Upper lobe of left lung (tissue), 6 donors: ENCODE data around the gene MICAL3. TPM values are rescaled to one million over a fixed set of nuclear protein-coding genes. Genes with fewer than 3 reads are reported as not detected.
A peak's percentile ranks its signal among the peaks of the same experiment; 100 is the strongest.

Experiments used
- ATAC-seq, 2 donors: fragments of 200-7000 bp; cut with Tn5 transposase; one replicate each; pipeline ENCODE4 v1.9.1; 2022; ENCODE audit warnings: mild to moderate bottlenecking in 2 of 2, moderate library complexity in 2 of 2; ENCODE audit not compliant: low FRiP score in 2 of 2
- DNase-seq, 2 donors: peaks; one replicate each; pipeline ENCODE4 v3.0.0-alpha.2; 2019 to 2020
- H3K27ac ChIP-seq, 4 donors: fragments of 200-600 bp; sonication (generic); one replicate each; pipeline ENCODE4 v1.5.1; 2016 to 2019
- H3K27me3 ChIP-seq, 4 donors: fragments of 200-600 bp; sonication (generic); one replicate each; pipeline ENCODE4 v1.5.1; 2017 to 2019
- H3K36me3 ChIP-seq, 4 donors: fragments of 200-600 bp; sonication (generic); one replicate each; pipeline ENCODE4 v1.5.1; 2016 to 2019
- H3K4me1 ChIP-seq, 4 donors: fragments of 200-600 bp; sonication (generic); one replicate each; pipeline ENCODE4 v1.5.1; 2018 to 2019
- H3K4me3 ChIP-seq, 4 donors: fragments of 200-600 bp; sonication (generic); one replicate each; pipeline ENCODE4 v1.5.1; 2017 to 2019; ENCODE audit warnings: mild to moderate bottlenecking in 2 of 4, moderate library complexity in 1 of 4
- H3K9me3 ChIP-seq, 4 donors: fragments of 200-600 bp; sonication (generic); one replicate each; pipeline ENCODE4 v1.5.1; 2018 to 2019
- CTCF ChIP-seq, 6 experiments: fragments of 450-650 bp in 4 of 6; fragments of 200-600 bp in 2 of 6; sonication (generic) in 2 of 6; IDR thresholded peaks; one replicate each; pipeline ENCODE4 v1.5.1; 2016 to 2019; ENCODE audit warnings: antibody characterized with exemption in 6 of 6
- EP300 ChIP-seq, 4 donors: sonication (generic); formaldehyde crosslinking; IDR thresholded peaks; one replicate each; pipeline ENCODE4 v1.5.1; 2017; ENCODE audit warnings: antibody characterized with exemption in 4 of 4, control low read depth in 2 of 4
- POLR2A ChIP-seq, 4 donors: fragments of 450-650 bp; IDR thresholded peaks; one replicate each; pipeline ENCODE4 v1.5.1; 2016 to 2017; ENCODE audit warnings: antibody characterized with exemption in 4 of 4, mild to moderate bottlenecking in 2 of 4
- POLR2AphosphoS5 ChIP-seq, 2 donors: sonication (generic); formaldehyde crosslinking; IDR thresholded peaks; one replicate each; pipeline ENCODE4 v1.5.1; 2017; ENCODE audit warnings: antibody characterized with exemption in 2 of 2
- WGBS, 2 donors: methylation state at CpG; one replicate each; pipeline ENCODE4 v1.1.5; 2017 to 2018; 5-methylcytosine and 5-hydroxymethylcytosine counted together
- total RNA-seq, 6 donors: library from RNA; depleted of rRNA in 4 of 6; stranded (reverse); fragments of >200 nt in 4 of 6; gene quantifications; one replicate each; pipeline versions ENCODE4 v1.1.0 to v1.2.1, GENCODE V29; 2016 to 2021
- donor health status: DM: no; HTN: no; CAD: no; lungs with moderate emphysema.
- donor health status: DM: no; HTN: yes; CAD: no; lungs with severe emphysema.

MICAL3 gene
- total RNA-seq, 6 donors from 2014 or later: 6.4 to 39.8 (median 23.4) TPM

- 78 to 82% methylated on average over 8 to 9 of the region's 9 CpGs for WGBS, 2 donors
- peaks cover 0 to 4% (median 0%) of the 10 kb centered on the region in 4 donors for H3K36me3 ChIP-seq
- no peaks in the 10 kb centered on the region for H3K9me3 ChIP-seq
- no peaks in the 10 kb centered on the region for H3K27me3 ChIP-seq
- TF ChIP-seq EP300 (IDR thresholded peaks at IDR 0.05): no peak
- TF ChIP-seq POLR2AphosphoS5 (IDR thresholded peaks at IDR 0.05): no peak
- TF ChIP-seq CTCF (IDR thresholded peaks at IDR 0.05): no peak
- TF ChIP-seq POLR2A (IDR thresholded peaks at IDR 0.05): no peak
- H3K27ac ChIP-seq: no peak overlapping the region
- H3K4me1 ChIP-seq: peaks cover 14 to 33% (median 30%) of the 10 kb centered on the region in 4 donors
- no peak overlapping the region for H3K4me3 ChIP-seq
- ATAC-seq (no peak), DNase-seq (no peak)
Observed at GRCh38 chr22:17783312-17783711, 241.0 kb downstream of the MICAL3 start.

GRCh38 chr22:17782621-17783020 lies 241.7 kb downstream of the MICAL3 start:
- H3K9me3 ChIP-seq: no peaks in the 10 kb centered on the region
- TF ChIP-seq POLR2A (IDR thresholded peaks at IDR 0.05): no peak
- no peak overlapping the region for H3K27ac ChIP-seq
- peaks cover 14 to 39% (median 34%) of the 10 kb centered on the region in 4 donors for H3K4me1 ChIP-seq
- 94 to 97% methylated on average over 9 to 12 of the region's 13 CpGs for WGBS, 2 donors
- no peak overlapping the region for H3K4me3 ChIP-seq
- H3K36me3 ChIP-seq: no peaks in the 10 kb centered on the region
- no peaks in the 10 kb centered on the region for H3K27me3 ChIP-seq
- ATAC-seq (no peak), DNase-seq (no peak)

GRCh38 chr22:17782158-17782557 lies 242.2 kb downstream of the MICAL3 start:
- no peaks in the 10 kb centered on the region for H3K36me3 ChIP-seq
- WGBS, 2 donors: 81 to 93% methylated on average over 6 to 13 of the region's 13 CpGs
- DNase-seq (peak in 1 of 2 donors; percentile 58), ATAC-seq (no peak)
- no peak for TF ChIP-seq EP300 (IDR thresholded peaks at IDR 0.05)
- TF ChIP-seq CTCF (IDR thresholded peaks at IDR 0.05): no peak
- no peak for TF ChIP-seq POLR2A (IDR thresholded peaks at IDR 0.05)
- no peak for TF ChIP-seq POLR2AphosphoS5 (IDR thresholded peaks at IDR 0.05)
- no peak overlapping the region for H3K4me3 ChIP-seq
- H3K27me3 ChIP-seq: no peaks in the 10 kb centered on the region
- H3K9me3 ChIP-seq: no peaks in the 10 kb centered on the region
- H3K27ac ChIP-seq: peak overlapping the region in 2 of 4 donors; percentile 43 to 72
- peaks cover 11 to 39% (median 30%) of the 10 kb centered on the region in 4 donors for H3K4me1 ChIP-seq

- peak; percentile 59 to 72 for DNase-seq
- WGBS, 2 donors: 37 to 45% methylated on average over 8 to 9 of the region's 12 CpGs
- no peak for TF ChIP-seq EP300 (IDR thresholded peaks at IDR 0.05)
- no peak for TF ChIP-seq POLR2AphosphoS5 (IDR thresholded peaks at IDR 0.05)
- TF ChIP-seq CTCF (IDR thresholded peaks at IDR 0.05): no peak
- no peaks in the 10 kb centered on the region for H3K9me3 ChIP-seq
- peaks cover 11 to 32% (median 26%) of the 10 kb centered on the region in 4 donors for H3K4me1 ChIP-seq
- H3K4me3 ChIP-seq: no peak overlapping the region
- no peaks in the 10 kb centered on the region for H3K36me3 ChIP-seq
- H3K27me3 ChIP-seq: no peaks in the 10 kb centered on the region
- ATAC-seq: peak; percentile 7 to 65
- H3K27ac ChIP-seq: peak overlapping the region in 3 of 4 donors; percentile 43 to 72 (median 48)
Observed at GRCh38 chr22:17781319-17782031, 242.9 kb downstream of the MICAL3 start.

- H3K4me1 ChIP-seq: peaks cover 11 to 29% (median 25%) of the 10 kb centered on the region in 4 donors
- no peak for TF ChIP-seq EP300 (IDR thresholded peaks at IDR 0.05)
- TF ChIP-seq CTCF (IDR thresholded peaks at IDR 0.05): no peak
- no peak overlapping the region for H3K4me3 ChIP-seq
- no peak for ATAC-seq
- 90 to 92% methylated on average over 6 to 10 of the region's 10 CpGs for WGBS, 2 donors
- no peaks in the 10 kb centered on the region for H3K27me3 ChIP-seq
- no peak for DNase-seq
- H3K9me3 ChIP-seq: no peaks in the 10 kb centered on the region
- peak overlapping the region in 2 of 4 donors; percentile 43 to 72 for H3K27ac ChIP-seq
- H3K36me3 ChIP-seq: no peaks in the 10 kb centered on the region
Observed at GRCh38 chr22:17780741-17781318, 243.5 kb downstream of the MICAL3 start.
